CD4-positive, alpha-beta T cell treated with Interleukin-1 beta for 1 hour (primary cell): ENCODE data around the gene PSMD8.

Experiments used
- DNase-seq, 2 donors: peaks; one replicate each; pipeline ENCODE4 v3.0.0-alpha.2; 2020 to 2022

The PSMD8 gene

GRCh38 chr19:38412961-38413360, 38.6 kb downstream of the PSMD8 start:
- DNase-seq = no peak

GRCh38 chr19:38413416-38413815, 39.0 kb downstream of the PSMD8 start:
- DNase-seq = no peak

- no peak for DNase-seq
Measured at GRCh38 chr19:38417146-38417543, 42.8 kb downstream of the PSMD8 start.

- DNase-seq = peak; percentile 68 to 79
Measured at GRCh38 chr19:38417544-38418506, 43.5 kb downstream of the PSMD8 start.

GRCh38 chr19:38420935-38421334, 46.6 kb downstream of the PSMD8 start:
- DNase-seq = no peak

GRCh38 chr19:38421856-38422255, 47.5 kb downstream of the PSMD8 start:
- DNase-seq = no peak

GRCh38 chr19:38422438-38422837, 48.1 kb downstream of the PSMD8 start:
- DNase-seq = no peak

- no peak for DNase-seq
Measured at GRCh38 chr19:38424272-38424671, 49.9 kb downstream of the PSMD8 start.

- DNase-seq = no peak
Measured at GRCh38 chr19:38425222-38425809, 50.9 kb downstream of the PSMD8 start.

- peak; percentile 35 to 54 for DNase-seq
Measured at GRCh38 chr19:38425810-38426466, 51.6 kb downstream of the PSMD8 start, which contains the start of gene RASGRP4. RASGRP4 (minus strand) TSS chr19:38426219; CDS start chr19:38426091, 128 bp downstream.

GRCh38 chr19:38427035-38427677, 52.8 kb downstream of the PSMD8 start:
- peak; percentile 24 to 42 for DNase-seq

- no peak for DNase-seq
Measured at GRCh38 chr19:38429055-38429810, 54.9 kb downstream of the PSMD8 start.

GRCh38 chr19:38429811-38430156, 55.4 kb downstream of the PSMD8 start:
- no peak for DNase-seq

GRCh38 chr19:38430931-38431330, 56.6 kb downstream of the PSMD8 start:
- DNase-seq = no peak

- DNase-seq = peak; percentile 38 to 55
Measured at GRCh38 chr19:38433268-38433733, 58.9 kb downstream of the PSMD8 start, which contains the start of gene RYR1. RYR1 (plus strand) TSS chr19:38433691; CDS start chr19:38433830, 139 bp downstream.
